Ovary (tissue), 3 donors: Measurements from ENCODE around the gene AMZ2.
"Not testable (repeated sequence)": the region's sequence is repeated elsewhere in the genome, so short reads cannot be mapped to it uniquely, and the experiment has no call there.

Experiments used
- EP300 ChIP-seq: sonication (generic); formaldehyde crosslinking; IDR thresholded peaks from one replicate; pipeline ENCODE4 v1.6.1; 2017; ENCODE audit warnings: antibody characterized with exemption
- POLR2A ChIP-seq: fragments of 450-650 bp; IDR thresholded peaks from one replicate; pipeline ENCODE4 v1.6.1; 2017; ENCODE audit warnings: antibody characterized with exemption, mild to moderate bottlenecking, moderate library complexity
- TF ChIP-seq, protein P1 (sequence below), 3 donors: fragments of 450-650 bp in 2 of 3; fragments of 200-600 bp in 1 of 3; IDR thresholded peaks; one replicate each; pipeline versions ENCODE4 v1.5.1 to v1.8.0; 2016 to 2022; ENCODE audit warnings: antibody characterized with exemption in 3 of 3, mild to moderate bottlenecking in 1 of 3
- donor health status: DM: no; HTN: no; CAD: no.

DNA sequence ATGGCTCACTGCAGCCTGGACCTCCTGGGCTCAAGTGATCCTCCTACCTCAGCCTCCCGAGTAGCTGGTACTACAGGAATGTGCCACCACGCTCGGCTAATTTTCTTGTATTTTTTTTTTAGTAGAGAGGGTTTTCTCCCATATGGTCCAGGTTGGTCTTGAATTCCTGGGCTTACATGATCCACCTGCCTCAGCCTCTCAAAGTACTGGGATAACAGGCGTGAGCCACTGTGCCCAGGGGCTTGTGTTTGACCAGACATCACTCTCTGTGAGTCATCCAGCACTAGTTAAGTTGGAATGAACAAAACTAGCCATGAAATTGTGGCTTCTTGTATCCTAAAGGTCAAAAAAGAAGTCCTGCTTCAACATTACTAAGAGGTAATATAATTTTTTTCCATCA lies 16.7 kb upstream of the AMZ2 start:
- TF ChIP-seq, protein P1, sequence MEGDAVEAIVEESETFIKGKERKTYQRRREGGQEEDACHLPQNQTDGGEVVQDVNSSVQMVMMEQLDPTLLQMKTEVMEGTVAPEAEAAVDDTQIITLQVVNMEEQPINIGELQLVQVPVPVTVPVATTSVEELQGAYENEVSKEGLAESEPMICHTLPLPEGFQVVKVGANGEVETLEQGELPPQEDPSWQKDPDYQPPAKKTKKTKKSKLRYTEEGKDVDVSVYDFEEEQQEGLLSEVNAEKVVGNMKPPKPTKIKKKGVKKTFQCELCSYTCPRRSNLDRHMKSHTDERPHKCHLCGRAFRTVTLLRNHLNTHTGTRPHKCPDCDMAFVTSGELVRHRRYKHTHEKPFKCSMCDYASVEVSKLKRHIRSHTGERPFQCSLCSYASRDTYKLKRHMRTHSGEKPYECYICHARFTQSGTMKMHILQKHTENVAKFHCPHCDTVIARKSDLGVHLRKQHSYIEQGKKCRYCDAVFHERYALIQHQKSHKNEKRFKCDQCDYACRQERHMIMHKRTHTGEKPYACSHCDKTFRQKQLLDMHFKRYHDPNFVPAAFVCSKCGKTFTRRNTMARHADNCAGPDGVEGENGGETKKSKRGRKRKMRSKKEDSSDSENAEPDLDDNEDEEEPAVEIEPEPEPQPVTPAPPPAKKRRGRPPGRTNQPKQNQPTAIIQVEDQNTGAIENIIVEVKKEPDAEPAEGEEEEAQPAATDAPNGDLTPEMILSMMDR (IDR thresholded peaks at IDR 0.05): not testable (repeated sequence)
- TF ChIP-seq POLR2A, EP300: not testable (repeated sequence)
